ENCODE data around the gene IKZF1.

DNA sequence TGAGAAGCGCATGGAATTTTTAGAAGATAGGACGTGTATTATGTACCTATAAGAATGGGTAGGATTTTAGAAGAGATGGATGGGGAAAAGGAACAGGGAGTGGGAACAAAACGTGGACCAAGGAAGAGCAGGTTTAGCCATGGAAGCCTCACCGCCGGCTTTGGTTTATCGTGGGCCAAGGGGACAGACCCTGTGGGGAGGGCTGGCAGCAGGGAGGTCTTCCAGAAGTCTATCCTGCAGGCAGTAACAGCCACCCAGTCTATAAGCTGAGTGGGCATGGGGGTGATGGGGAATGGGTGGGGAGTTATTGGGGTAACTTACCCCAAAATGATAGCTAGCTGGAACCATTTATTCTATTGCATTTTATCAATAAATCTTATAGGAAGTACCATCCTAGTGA is 44.9 kb downstream of the IKZF1 start:
- TF ChIP-seq EZH2phosphoT487 (IDR thresholded peaks at IDR 0.05; ENCODE audit: borderline replicate concordance), result no peak
- TF ChIP-seq, protein P1, sequence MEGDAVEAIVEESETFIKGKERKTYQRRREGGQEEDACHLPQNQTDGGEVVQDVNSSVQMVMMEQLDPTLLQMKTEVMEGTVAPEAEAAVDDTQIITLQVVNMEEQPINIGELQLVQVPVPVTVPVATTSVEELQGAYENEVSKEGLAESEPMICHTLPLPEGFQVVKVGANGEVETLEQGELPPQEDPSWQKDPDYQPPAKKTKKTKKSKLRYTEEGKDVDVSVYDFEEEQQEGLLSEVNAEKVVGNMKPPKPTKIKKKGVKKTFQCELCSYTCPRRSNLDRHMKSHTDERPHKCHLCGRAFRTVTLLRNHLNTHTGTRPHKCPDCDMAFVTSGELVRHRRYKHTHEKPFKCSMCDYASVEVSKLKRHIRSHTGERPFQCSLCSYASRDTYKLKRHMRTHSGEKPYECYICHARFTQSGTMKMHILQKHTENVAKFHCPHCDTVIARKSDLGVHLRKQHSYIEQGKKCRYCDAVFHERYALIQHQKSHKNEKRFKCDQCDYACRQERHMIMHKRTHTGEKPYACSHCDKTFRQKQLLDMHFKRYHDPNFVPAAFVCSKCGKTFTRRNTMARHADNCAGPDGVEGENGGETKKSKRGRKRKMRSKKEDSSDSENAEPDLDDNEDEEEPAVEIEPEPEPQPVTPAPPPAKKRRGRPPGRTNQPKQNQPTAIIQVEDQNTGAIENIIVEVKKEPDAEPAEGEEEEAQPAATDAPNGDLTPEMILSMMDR (conservative IDR thresholded peaks at IDR 0.05; ENCODE audit: low read length), result no peak

All from Loucy (cell line).